ENCODE results near the gene NSD2.
"Not testable (repeated sequence)": the region's sequence is repeated elsewhere in the genome, so short reads cannot be mapped to it uniquely, and the experiment has no call there.

Gene NSD2

GRCh38 chr4:2009651-2010233, 138.5 kb downstream of the NSD2 start:
- peak; percentile 64 for DNase-seq

- DNase-seq: no peak
Observed at GRCh38 chr4:2011583-2011982, 140.4 kb downstream of the NSD2 start.

- DNase-seq: no peak
Observed at GRCh38 chr4:2015008-2015407, 143.8 kb downstream of the NSD2 start.

GRCh38 chr4:2021358-2022018, 150.3 kb downstream of the NSD2 start:
- not testable (repeated sequence) for DNase-seq

GRCh38 chr4:2024683-2025082, 153.5 kb downstream of the NSD2 start:
- no peak for DNase-seq

GRCh38 chr4:2025817-2026216, 154.6 kb downstream of the NSD2 start:
- DNase-seq: no peak

GRCh38 chr4:2027120-2027519, 155.9 kb downstream of the NSD2 start:
- DNase-seq: not testable (repeated sequence)

GRCh38 chr4:2031161-2031560, 160.0 kb downstream of the NSD2 start:
- not testable (repeated sequence) for DNase-seq

All from activated CD4-positive, alpha-beta T cell treated with anti-CD3 and anti-CD28 coated beads, Interleukin-2, amount 50 U/mL, for 16 hours (primary cell).